H1 (cell line): ENCODE results near the gene ROM1.

Experiments
- CTCF ChIP-seq, 3 experiments: IDR thresholded peaks; 1 replicate in 2 of 3; 2 replicates in 1 of 3; pipeline versions ENCODE4 v1.5.1 to v1.6.1; 2011; ENCODE audit warnings: low read length in 3 of 3, mild to moderate bottlenecking in 3 of 3, inconsistent platforms in 2 of 3, low read depth in 1 of 3, moderate library complexity in 1 of 3; ENCODE audit not compliant: insufficient read depth in 1 of 3; ENCODE audit errors: control extremely low read depth in 1 of 3
- EZH2 ChIP-seq: fragments of 200-600 bp; sonication (generic); IDR thresholded peaks from 2 replicates; pipeline ENCODE4 v1.7.1; 2012; ENCODE audit warnings: low read depth, mild to moderate bottlenecking, moderate library complexity, low read length, inconsistent platforms; ENCODE audit not compliant: severe bottlenecking

GRCh38 chr11:62592146-62592815 lies 20.8 kb upstream of the ROM1 start:
- TF ChIP-seq EZH2 = no peak
- no peak for TF ChIP-seq CTCF (IDR thresholded peaks at IDR 0.05; ENCODE audit: control extremely low read depth in 1 of 3, insufficient read depth in 1 of 3, low read depth in 1 of 3, low read length in 3 of 3)
